Right ventricle myocardium superior (tissue), 1 donor: ENCODE measurements around the gene ATP8B1. TPM values are rescaled to one million over a fixed set of nuclear protein-coding genes. Genes with fewer than 3 reads are reported as not detected.

Source experiments
- ATAC-seq: fragments of 200-7000 bp; cut with Tn5 transposase; one replicate; pipeline ENCODE4 v1.9.1; 2020; ENCODE audit warnings: mild to moderate bottlenecking; ENCODE audit not compliant: poor library complexity
- DNase-seq: peaks from one replicate; pipeline ENCODE4 v3.0.0-alpha.2; 2020
- intact Hi-C: fragments of 100-400 bp; cut with DNase I; formaldehyde crosslinking; loops from one replicate; pipeline ENCODE4 v1.11.2; 2022
- total RNA-seq: library from RNA; stranded (reverse); fragmentation: NEBNext Ultra II Directional; extraction: Animal tissue kit (Norgen Biotek cat#: 25700); gene quantifications from one replicate; pipeline ENCODE4 v1.2.1, GENCODE V29; 2021
- donor health status: DM: no; HTN: yes; CAD: no; lungs with severe emphysema.

Gene ATP8B1
- total RNA-seq, 1 donor from 2014 or later = 5.9 TPM

GRCh38 chr18:57618910-57619309 is 184.2 kb downstream of the ATP8B1 start:
- ATAC-seq = no peak
- intact Hi-C loops = no loop called here

GRCh38 chr18:57603871-57604270 is 199.2 kb downstream of the ATP8B1 start:
- no peak for ATAC-seq
- no peak for DNase-seq
- intact Hi-C loops = no loop called here

More at GRCh38 chr18:57618910-57619309, 184.2 kb downstream of the ATP8B1 start:
- DNase-seq = no peak

Other genes with a start within 250 kb of the ATP8B1 start
- 34.5 TPM for gene FECH, start 216.6 kb downstream of the ATP8B1 start, total RNA-seq
- 108 TPM for gene NARS1, start 181.5 kb downstream of the ATP8B1 start, total RNA-seq
- 51.4 TPM for gene NEDD4L, start 240.9 kb upstream of the ATP8B1 start, total RNA-seq